GM12878 (cell line): ENCODE results near the gene MAML2. TPM values are rescaled to one million over a fixed set of nuclear protein-coding genes. Genes with fewer than 3 reads are reported as not detected.

Experiments used
- BACH1 ChIP-seq: fragments of 450-650 bp; IDR thresholded peaks from 2 replicates; pipeline ENCODE4 v1.6.1; 2017; ENCODE audit warnings: mild to moderate bottlenecking, borderline replicate concordance
- CREM ChIP-seq: IDR thresholded peaks from 2 replicates; pipeline ENCODE4 v1.6.1; 2014; ENCODE audit warnings: antibody characterized with exemption, low read depth
- FOS ChIP-seq: IDR thresholded peaks from 3 replicates; pipeline ENCODE4 v1.6.1; 2011; ENCODE audit warnings: borderline replicate concordance; ENCODE audit not compliant: insufficient read length; ENCODE audit errors: extremely low read depth
- LARP7 ChIP-seq: fragments of 450-650 bp; IDR thresholded peaks from 2 replicates; pipeline ENCODE4 v1.6.1; 2017; ENCODE audit warnings: mild to moderate bottlenecking
- SREBF1 ChIP-seq: IDR thresholded peaks from 2 replicates; pipeline ENCODE4 v1.6.1; 2012; ENCODE audit warnings: mild to moderate bottlenecking, low read length
- TCF7 ChIP-seq: IDR thresholded peaks from 2 replicates; pipeline ENCODE4 v1.6.1; 2014; ENCODE audit warnings: antibody characterized with exemption, borderline replicate concordance
- WRNIP1 ChIP-seq: IDR thresholded peaks from 2 replicates; pipeline ENCODE4 v1.6.1; 2011; ENCODE audit warnings: low read depth, low read length, improper control_type of control experiment, borderline replicate concordance
- YY1 ChIP-seq: IDR thresholded peaks from 2 replicates; pipeline ENCODE4 v1.6.1; 2011; ENCODE audit warnings: low read depth, mild to moderate bottlenecking, low read length
- ZNF274 ChIP-seq: IDR thresholded peaks from one replicate; pipeline ENCODE4 v1.8.0; 2011; ENCODE audit not compliant: insufficient read length, insufficient read depth
- polyA plus RNA-seq, 11 experiments: library from polyadenylated mRNA; depleted of rRNA in 4 of 11; unstranded in 6 of 11; stranded (reverse) in 5 of 11; fragments of >200 nt; fragmentation: Nextera tagmentation in 4 of 11; fragmentation: Illumina TruSeq in 1 of 11; extraction: Ambion mirVana in 4 of 11; extraction: Trizol in 1 of 11; gene quantifications; 1 replicate in 1 of 11; 2 replicates in 10 of 11; pipeline versions ENCODE4 v1.2.1 to v1.2.3, GENCODE V29; 2011 to 2016; ENCODE audit warnings: inconsistent platforms in 2 of 11, missing spikeins in 2 of 11, low read depth in 1 of 11
- total RNA-seq, 4 experiments: library from RNA; depleted of rRNA in 3 of 4; stranded (reverse); fragments of >200 nt in 3 of 4; fragmentation: Illumina TruSeq in 1 of 4; extraction: Trizol in 1 of 4; gene quantifications; 2 replicates each; pipeline versions ENCODE4 v1.2.1 to v1.2.3, GENCODE V29; 2013 to 2021
- TF ChIP-seq, protein P1 (sequence below): IDR thresholded peaks from 2 replicates; pipeline ENCODE4 v1.6.1; 2012; ENCODE audit warnings: low read depth, low read length, improper control_type of control experiment
- TF ChIP-seq, protein P2 (sequence below): fragments of 450-650 bp; IDR thresholded peaks from 2 replicates; pipeline ENCODE4 v1.6.1; 2018; ENCODE audit warnings: borderline replicate concordance, mild to moderate bottlenecking; ENCODE audit not compliant: partially characterized antibody
- TF ChIP-seq, protein P3 (sequence below): IDR thresholded peaks from 2 replicates; pipeline ENCODE4 v1.6.1; 2012; ENCODE audit warnings: low read depth, low read length, improper control_type of control experiment

Gene MAML2
- total and polyA plus RNA-seq, 10 of the 15 experiments (the other 5 are each of a cell fraction or from before 2014, with no cell fraction given), result 2.5 to 15.1 (median 12.0) TPM

DNA sequence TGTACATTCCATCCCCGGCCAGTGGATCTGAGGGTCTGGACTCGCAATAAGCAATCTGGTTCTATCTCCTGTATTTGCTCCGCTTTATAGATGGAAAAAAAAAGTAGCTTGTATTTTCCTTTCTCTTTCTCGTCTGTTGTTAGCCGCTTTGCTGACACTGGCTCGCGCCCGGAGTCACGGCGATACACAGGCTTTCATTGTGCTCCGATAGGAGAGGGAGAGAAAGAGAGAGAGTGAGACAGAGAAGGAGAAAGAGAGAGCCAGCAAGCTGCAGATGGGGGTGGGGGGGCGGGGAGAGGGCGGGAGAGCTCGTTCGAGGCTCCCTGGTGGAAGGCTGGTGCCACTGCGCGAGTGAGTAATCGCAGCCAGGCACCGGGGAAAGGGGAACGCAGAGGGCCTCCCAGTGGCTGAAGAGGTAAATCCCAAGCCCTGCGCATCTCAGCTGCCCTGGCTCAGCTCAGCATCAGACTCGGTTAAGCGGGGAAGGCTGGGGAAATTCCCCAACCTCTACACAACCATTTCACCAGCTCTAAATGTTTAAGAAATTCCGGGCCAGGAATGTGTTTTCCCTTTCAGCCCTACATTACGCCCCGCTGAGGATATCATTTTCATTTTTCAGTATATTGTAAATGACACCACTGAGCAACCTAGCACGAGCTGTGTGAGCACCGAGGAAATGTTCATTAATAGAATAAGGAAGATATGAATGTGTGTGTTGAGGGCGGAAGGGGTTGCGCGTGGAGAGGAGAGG, at the start of gene MAML2 (continued):
- TF ChIP-seq, protein P1, sequence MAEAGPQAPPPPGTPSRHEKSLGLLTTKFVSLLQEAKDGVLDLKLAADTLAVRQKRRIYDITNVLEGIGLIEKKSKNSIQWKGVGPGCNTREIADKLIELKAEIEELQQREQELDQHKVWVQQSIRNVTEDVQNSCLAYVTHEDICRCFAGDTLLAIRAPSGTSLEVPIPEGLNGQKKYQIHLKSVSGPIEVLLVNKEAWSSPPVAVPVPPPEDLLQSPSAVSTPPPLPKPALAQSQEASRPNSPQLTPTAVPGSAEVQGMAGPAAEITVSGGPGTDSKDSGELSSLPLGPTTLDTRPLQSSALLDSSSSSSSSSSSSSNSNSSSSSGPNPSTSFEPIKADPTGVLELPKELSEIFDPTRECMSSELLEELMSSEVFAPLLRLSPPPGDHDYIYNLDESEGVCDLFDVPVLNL, result no peak
- TF ChIP-seq FOS, result no peak
- TF ChIP-seq, protein P2, sequence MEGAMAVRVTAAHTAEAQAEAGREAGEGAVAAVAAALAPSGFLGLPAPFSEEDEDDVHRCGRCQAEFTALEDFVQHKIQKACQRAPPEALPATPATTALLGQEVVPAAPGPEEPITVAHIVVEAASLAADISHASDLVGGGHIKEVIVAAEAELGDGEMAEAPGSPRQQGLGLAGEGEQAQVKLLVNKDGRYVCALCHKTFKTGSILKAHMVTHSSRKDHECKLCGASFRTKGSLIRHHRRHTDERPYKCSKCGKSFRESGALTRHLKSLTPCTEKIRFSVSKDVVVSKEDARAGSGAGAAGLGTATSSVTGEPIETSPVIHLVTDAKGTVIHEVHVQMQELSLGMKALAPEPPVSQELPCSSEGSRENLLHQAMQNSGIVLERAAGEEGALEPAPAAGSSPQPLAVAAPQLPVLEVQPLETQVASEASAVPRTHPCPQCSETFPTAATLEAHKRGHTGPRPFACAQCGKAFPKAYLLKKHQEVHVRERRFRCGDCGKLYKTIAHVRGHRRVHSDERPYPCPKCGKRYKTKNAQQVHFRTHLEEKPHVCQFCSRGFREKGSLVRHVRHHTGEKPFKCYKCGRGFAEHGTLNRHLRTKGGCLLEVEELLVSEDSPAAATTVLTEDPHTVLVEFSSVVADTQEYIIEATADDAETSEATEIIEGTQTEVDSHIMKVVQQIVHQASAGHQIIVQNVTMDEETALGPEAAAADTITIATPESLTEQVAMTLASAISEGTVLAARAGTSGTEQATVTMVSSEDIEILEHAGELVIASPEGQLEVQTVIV, result no peak
- no peak for TF ChIP-seq ZNF274
- no peak for TF ChIP-seq LARP7
- TF ChIP-seq, protein P3, sequence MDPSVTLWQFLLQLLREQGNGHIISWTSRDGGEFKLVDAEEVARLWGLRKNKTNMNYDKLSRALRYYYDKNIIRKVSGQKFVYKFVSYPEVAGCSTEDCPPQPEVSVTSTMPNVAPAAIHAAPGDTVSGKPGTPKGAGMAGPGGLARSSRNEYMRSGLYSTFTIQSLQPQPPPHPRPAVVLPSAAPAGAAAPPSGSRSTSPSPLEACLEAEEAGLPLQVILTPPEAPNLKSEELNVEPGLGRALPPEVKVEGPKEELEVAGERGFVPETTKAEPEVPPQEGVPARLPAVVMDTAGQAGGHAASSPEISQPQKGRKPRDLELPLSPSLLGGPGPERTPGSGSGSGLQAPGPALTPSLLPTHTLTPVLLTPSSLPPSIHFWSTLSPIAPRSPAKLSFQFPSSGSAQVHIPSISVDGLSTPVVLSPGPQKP, result no peak
- TF ChIP-seq BACH1, result no peak
- TF ChIP-seq YY1, result peak; percentile 75
- TF ChIP-seq WRNIP1, result no peak
- TF ChIP-seq TCF7, result no peak
- TF ChIP-seq SREBF1, result no peak
- peak; percentile 54; the same call in 1 of the 2 replicates for TF ChIP-seq CREM
